ENCODE data around the gene RELN. TPM values are rescaled to one million over a fixed set of nuclear protein-coding genes. Genes with fewer than 3 reads are reported as not detected.

Gene RELN
- total and polyA plus RNA-seq, 2 experiments from 2014 or later: 3.9 to 22.0 TPM

GRCh38 chr7:104012835-104013234 is 23.4 kb upstream of the RELN start:
- Histone ChIP-seq H3K9me2 (replicated peaks; ENCODE audit: insufficient read depth) (no peaks in the 10 kb centered on the region), H4K20me1 (ENCODE audit: insufficient read depth, poor library complexity, severe bottlenecking) (no peaks in the 10 kb centered on the region), H3K27me3 (no peaks in the 10 kb centered on the region), H3K4me3 (no peak overlapping the region), H3K27ac (no peak overlapping the region), H3K4me1 (ENCODE audit: insufficient read depth) (no peaks in the 10 kb centered on the region), H3K4me2 (no peak overlapping the region), H3K79me2 (no peaks in the 10 kb centered on the region), H2AFZ (no peak overlapping the region), H3K36me3 (replicated peaks; ENCODE audit: insufficient read depth, low read depth) (no peaks in the 10 kb centered on the region), H3K9me3 (ENCODE audit: low read depth) (no peaks in the 10 kb centered on the region)
- 0% methylated on average over 1 of the region's 1 CpG for WGBS (ENCODE audit: low lambda C conversion rate, missing lambda C conversion rate)
- DNase-seq (ENCODE audit: low spot score): no peak
- TF ChIP-seq CTCF (IDR thresholded peaks at IDR 0.05; ENCODE audit: poor library complexity): no peak
- TF ChIP-seq EZH2 (IDR thresholded peaks at IDR 0.05; ENCODE audit: borderline replicate concordance): no peak
- no peak for TF ChIP-seq EZH2phosphoT487 (IDR thresholded peaks at IDR 0.05; ENCODE audit: low read depth, severe bottlenecking, unreplicated experiment)

- no peaks in the 10 kb centered on the region for H3K36me3 ChIP-seq (replicated peaks; ENCODE audit: insufficient read depth, low read depth)
- no peak overlapping the region for H3K4me2 ChIP-seq
- H3K4me3 ChIP-seq: no peak overlapping the region
- no peaks in the 10 kb centered on the region for H3K9me2 ChIP-seq (replicated peaks; ENCODE audit: insufficient read depth)
- H3K4me1 ChIP-seq (ENCODE audit: insufficient read depth): no peaks in the 10 kb centered on the region
- 83% methylated on average over 2 of the region's 2 CpGs for WGBS (ENCODE audit: low lambda C conversion rate, missing lambda C conversion rate)
- no peaks in the 10 kb centered on the region for H3K79me2 ChIP-seq
- no peaks in the 10 kb centered on the region for H3K27me3 ChIP-seq
- DNase-seq (ENCODE audit: low spot score): no peak
- H3K27ac ChIP-seq: no peak overlapping the region
- H2AFZ ChIP-seq: no peak overlapping the region
- TF ChIP-seq EZH2 (IDR thresholded peaks at IDR 0.05; ENCODE audit: borderline replicate concordance) (no peak), EZH2phosphoT487 (IDR thresholded peaks at IDR 0.05; ENCODE audit: low read depth, severe bottlenecking, unreplicated experiment) (no peak), CTCF (IDR thresholded peaks at IDR 0.05; ENCODE audit: poor library complexity) (no peak)
- H3K9me3 ChIP-seq (ENCODE audit: low read depth): no peaks in the 10 kb centered on the region
- H4K20me1 ChIP-seq (ENCODE audit: insufficient read depth, poor library complexity, severe bottlenecking): no peaks in the 10 kb centered on the region
These were observed 22.4 kb upstream of the RELN start for GRCh38 chr7:104011829-104012228.

- no peaks in the 10 kb centered on the region for H3K9me2 ChIP-seq (replicated peaks; ENCODE audit: insufficient read depth)
- no peaks in the 10 kb centered on the region for H3K79me2 ChIP-seq
- H3K4me2 ChIP-seq: no peak overlapping the region
- H3K36me3 ChIP-seq (replicated peaks; ENCODE audit: insufficient read depth, low read depth): no peaks in the 10 kb centered on the region
- H3K27me3 ChIP-seq: no peaks in the 10 kb centered on the region
- H3K4me1 ChIP-seq (ENCODE audit: insufficient read depth): no peaks in the 10 kb centered on the region
- no peak overlapping the region for H3K4me3 ChIP-seq
- no peaks in the 10 kb centered on the region for H4K20me1 ChIP-seq (ENCODE audit: insufficient read depth, poor library complexity, severe bottlenecking)
- H2AFZ ChIP-seq: no peak overlapping the region
- no peaks in the 10 kb centered on the region for H3K9me3 ChIP-seq (ENCODE audit: low read depth)
- WGBS (ENCODE audit: low lambda C conversion rate, missing lambda C conversion rate): 68% methylated on average over 5 of the region's 5 CpGs
- no peak for DNase-seq (ENCODE audit: low spot score)
- TF ChIP-seq CTCF (IDR thresholded peaks at IDR 0.05; ENCODE audit: poor library complexity) (no peak), EZH2phosphoT487 (IDR thresholded peaks at IDR 0.05; ENCODE audit: low read depth, severe bottlenecking, unreplicated experiment) (no peak), EZH2 (IDR thresholded peaks at IDR 0.05; ENCODE audit: borderline replicate concordance) (no peak)
- no peak overlapping the region for H3K27ac ChIP-seq
These were observed 20.8 kb upstream of the RELN start for GRCh38 chr7:104010052-104010909.

Data from hepatocyte (in vitro differentiated cells).